UCSD-AML1 (cell line): ENCODE measurements around the gene GFOD1.

Source experiments
- DNase-seq: peaks from one replicate; lab custom pipeline; 2025; ENCODE audit not compliant: unreplicated experiment; lab: John Stamatoyannopoulos, UW

Gene GFOD1

DNA sequence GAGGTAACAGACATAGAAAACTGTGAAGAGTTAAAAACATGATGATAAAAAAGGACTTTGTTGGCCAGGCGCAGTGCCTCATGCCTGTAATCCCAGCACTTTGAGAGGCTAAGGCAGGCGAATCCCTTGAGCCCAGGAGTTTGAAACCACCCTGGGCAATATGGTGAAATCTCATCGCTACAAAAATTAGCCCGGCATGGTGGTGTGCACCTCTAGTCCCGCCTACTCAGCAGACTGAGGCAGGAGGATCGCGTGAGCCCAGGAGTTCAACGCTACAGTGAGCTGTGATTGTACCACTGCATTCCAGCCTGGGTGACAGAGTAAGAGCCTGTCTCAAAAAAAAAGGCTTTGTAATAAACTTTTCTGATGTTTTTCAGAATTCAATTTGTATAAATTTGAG is 60.1 kb downstream of the GFOD1 start:
- DNase-seq, result no peak

- peak; percentile 53 for DNase-seq
Observed at GRCh38 chr6:13425943-13426931, 61.2 kb downstream of the GFOD1 start.

- no peak for DNase-seq
Observed at GRCh38 chr6:13425270-13425873, 62.0 kb downstream of the GFOD1 start.

GRCh38 chr6:13423252-13423651 is 64.1 kb downstream of the GFOD1 start:
- no peak for DNase-seq

DNA sequence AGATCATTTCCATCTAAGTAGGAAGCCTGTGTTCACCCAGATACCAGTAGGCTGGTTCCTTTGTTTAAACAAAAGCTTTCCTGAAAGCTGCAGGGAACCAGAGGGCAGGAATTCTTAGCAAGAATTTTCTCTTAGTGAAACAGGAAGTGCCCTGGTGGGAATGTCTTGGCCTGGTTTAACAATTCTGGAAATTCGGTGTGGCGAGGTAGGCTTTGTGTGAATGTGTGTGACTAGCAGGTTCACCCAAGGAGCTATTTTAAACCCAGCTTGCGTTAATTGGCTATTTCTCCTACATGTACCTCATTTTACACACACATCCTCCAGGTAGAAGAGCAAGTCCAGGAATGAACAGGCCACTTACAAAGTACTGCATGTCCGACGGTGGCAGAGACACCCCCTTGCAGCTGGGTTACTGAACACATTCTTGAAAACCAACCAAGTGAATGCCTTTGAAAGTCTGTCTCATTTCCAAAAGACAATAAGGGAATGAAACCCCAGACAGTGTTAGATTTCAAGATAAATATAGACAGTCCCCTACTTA is 64.6 kb downstream of the GFOD1 start:
- no peak for DNase-seq

DNA sequence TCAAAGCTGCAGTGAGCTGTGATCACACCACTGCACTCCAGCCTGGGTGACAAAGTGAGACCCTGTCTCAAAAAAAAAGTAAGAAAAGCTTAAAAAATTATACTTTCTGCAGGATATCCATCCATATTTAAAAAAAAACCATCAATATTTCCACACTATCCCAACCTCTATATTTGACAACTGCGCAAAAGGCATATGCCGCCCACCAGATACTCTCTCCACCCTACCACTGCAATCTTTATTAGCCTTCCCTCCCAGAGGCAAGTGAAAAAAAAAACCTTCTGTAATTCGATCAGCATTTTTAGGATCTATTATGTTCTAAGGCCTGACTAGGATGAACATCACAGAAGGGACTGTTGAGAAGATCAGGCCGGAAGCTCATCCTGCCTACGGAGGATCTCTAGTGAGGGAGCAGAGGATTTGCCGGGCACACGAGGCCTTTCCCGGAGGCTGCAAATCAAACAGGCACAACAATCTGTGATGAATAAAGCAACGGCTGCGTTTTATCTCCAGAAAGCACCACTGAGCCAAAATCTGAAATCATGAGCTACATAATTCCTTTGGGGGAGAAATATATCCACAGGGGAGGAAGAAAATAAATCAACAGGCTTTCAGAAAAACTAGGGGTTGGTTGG is 65.9 kb downstream of the GFOD1 start:
- DNase-seq, result no peak

DNA sequence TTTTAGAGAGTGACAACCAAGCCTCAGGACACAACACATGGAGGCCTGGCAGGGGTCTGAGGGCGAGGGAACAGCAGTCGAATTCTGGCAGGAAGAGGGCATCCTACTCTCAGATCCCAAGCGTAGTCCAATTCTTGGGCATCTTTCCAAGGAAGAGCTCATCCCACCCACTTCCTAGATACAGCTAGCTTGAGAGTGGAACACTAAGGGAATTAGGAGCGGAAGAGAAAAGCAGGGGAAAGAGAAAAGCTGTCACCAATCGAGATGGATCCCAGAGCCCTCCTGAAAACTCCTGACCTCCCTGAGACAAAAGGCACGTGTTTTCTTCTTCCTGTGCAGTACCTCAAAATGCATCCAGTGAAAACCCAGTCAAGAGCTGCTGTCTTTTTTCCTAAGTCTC is 67.1 kb downstream of the GFOD1 start:
- DNase-seq, result no peak

GRCh38 chr6:13419422-13420195 is 67.8 kb downstream of the GFOD1 start:
- DNase-seq, result no peak

DNA sequence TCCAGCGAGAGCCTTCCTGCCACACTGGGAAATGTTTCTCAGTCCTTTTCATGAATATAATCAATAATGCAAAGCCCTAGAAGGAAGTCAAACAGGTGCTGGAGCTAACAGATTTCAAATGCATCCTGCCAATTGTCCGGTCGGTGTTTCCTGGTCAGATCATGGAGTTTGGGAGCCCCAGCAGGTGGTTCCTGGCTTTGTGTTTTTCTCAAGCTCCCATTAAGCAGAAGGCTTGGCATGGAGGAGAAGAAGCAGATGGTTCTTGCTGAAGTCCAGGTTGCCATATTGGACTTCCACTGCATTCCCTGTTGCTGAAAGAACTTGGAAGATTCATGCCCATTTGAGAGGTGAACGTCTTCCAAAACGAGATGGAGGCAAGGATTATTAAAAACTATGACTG is 68.6 kb downstream of the GFOD1 start:
- no peak for DNase-seq

- DNase-seq, result no peak
Observed at GRCh38 chr6:13417954-13418353, 69.4 kb downstream of the GFOD1 start.

GRCh38 chr6:13417431-13417830 is 70.0 kb downstream of the GFOD1 start:
- no peak for DNase-seq

GRCh38 chr6:13415283-13415682 is 72.1 kb downstream of the GFOD1 start:
- DNase-seq, result no peak

DNA sequence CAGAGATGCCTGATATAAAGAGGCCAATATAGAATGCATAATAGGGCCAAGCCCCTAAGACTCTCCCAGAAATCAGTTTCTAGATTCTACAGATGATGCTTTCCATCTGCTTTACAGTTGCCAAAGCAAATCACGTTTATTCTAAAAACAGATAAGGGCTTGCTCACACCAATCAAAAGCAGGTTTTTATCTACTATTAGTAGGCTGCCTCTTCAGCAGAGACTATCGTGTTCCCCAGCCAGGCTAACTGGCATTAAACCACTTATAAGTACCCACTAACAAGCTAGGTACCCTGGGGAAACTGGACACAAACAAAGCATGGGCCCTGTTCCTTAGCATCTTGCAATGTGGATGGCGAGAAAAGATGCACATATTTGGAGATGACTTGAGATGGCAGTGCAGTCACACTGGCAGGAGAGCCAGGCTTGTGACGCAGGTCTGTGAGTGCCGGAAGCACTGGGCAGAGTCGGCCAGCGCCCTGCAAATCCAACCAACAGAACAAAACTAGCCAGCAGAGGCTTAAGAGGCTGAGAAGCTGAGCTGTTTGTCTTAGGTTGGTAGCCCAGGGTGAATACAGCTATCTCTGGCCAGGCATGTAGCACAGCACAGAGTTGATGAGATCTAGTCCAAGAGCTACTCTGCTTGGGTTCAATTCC is 73.4 kb downstream of the GFOD1 start:
- DNase-seq, result no peak

DNA sequence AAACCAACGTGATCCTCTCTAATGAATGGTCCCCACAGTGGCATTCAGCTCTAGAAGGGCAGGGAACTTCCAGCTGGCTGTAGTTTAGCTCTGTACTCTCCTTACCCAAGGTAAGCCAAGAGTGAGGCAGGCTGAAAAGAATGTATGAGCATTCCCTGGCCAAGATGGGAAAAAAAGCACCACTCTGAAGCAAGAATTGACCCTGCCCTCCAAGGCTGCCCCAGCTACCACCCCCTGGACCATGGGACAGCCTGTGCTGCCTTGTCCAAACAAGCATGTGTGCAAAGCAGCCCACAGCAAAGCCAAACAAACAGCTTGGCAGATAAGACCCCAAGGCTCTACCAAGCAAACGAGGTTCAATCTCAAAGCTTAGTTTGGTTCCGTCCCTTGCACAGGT is 73.9 kb downstream of the GFOD1 start:
- no peak for DNase-seq

DNA sequence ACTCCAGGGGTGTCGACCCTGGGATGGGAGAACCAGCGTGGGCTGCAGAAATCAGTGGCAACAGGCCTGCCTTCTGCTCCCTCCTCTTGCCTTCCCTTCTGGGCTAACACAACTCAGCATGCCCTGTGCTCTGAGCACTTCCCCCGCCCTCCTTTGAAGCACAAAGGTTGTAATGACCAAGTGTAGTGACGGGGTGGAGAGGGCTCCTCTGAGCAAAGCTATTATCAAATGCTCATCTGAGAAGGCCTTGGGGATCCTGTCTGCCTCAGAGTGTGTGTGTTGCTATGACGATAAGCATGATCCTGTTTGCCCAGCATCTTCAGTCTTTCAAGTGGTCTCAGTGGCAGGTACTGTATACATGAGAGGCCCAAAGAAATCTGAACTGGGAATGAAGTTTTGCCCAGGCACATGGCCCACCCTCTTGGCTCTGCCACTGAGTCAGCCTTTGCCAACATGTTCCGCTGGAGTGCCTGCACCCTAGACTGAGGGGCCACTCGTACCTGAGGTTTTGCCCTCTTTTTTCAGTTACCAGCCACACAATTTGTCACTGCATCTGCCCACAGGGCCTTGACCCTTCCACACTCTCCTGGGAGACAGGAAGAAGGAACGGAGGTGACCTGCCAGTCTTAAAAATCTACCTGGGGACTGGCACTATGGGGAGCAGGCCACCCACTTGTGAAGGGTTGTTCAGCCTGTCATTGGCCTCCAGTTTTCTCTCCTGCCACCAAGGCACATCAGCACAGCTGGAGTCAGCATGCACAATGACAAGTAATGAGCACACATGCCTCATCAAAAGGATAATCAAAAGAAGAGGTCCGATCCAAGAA is 74.5 kb downstream of the GFOD1 start:
- no peak for DNase-seq

GRCh38 chr6:13412211-13412610 is 75.2 kb downstream of the GFOD1 start:
- DNase-seq, result no peak

DNA sequence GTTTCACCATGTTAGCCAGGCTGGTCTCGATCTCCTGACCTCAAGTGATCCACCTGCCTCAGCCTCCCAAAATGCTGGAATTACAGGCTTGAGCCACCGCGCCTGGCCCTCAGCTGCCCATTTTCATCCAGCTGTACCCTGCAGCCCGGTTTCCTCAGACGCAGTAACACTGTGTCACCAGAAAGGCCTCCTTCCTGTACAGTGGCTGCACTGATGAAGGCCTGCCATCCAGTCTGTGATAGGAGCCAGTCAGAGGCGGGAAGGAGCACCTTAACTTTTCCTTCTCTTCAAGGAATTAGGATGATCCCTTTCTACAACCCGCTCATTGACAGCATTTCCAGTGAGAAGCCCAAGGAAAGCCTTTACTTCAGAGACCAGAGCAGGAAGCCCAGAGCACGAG is 75.9 kb downstream of the GFOD1 start:
- DNase-seq, result no peak

DNA sequence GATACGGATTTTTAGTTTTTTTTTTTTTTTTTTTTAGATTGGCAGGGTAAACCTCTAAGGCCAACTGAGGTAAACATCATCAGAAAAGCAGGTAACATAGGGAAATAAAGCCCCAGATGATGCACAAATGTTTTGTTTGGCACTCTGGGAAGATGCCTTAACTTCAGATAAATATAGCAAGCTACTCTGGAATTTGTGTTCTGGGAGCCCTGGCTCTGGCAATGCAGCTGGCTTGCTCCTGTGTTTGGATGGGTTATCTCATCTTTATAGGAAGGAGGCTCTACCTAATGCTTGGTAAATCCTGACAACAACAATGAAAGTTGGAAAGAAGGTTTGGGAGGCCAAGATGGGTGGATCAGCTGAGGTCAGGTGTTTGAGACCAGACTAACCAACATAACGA is 77.4 kb downstream of the GFOD1 start:
- DNase-seq, result no peak
